ENCODE results near the gene RAB28.
"Not testable (repeated sequence)": the region's sequence is repeated elsewhere in the genome, so short reads cannot be mapped to it uniquely, and the experiment has no call there.

Gene RAB28

GRCh38 chr4:13389901-13390300, 94.2 kb downstream of the RAB28 start:
- not testable (repeated sequence) for DNase-seq (ENCODE audit: extremely low spot score, insufficient read length, low read depth); FAIRE-seq

- DNase-seq (ENCODE audit: extremely low spot score, insufficient read length, low read depth) (no peak), FAIRE-seq (peak; percentile 29)
These were observed 97.6 kb downstream of the RAB28 start for GRCh38 chr4:13386405-13387107.

GRCh38 chr4:13384055-13384454, 100.1 kb downstream of the RAB28 start:
- DNase-seq (ENCODE audit: extremely low spot score, insufficient read length, low read depth) (no peak), FAIRE-seq (no peak)

GRCh38 chr4:13378973-13379759, 105.0 kb downstream of the RAB28 start:
- FAIRE-seq (peak; percentile 21), DNase-seq (ENCODE audit: extremely low spot score, insufficient read length, low read depth) (no peak)

GRCh38 chr4:13371048-13371447, 113.1 kb downstream of the RAB28 start:
- FAIRE-seq (no peak), DNase-seq (ENCODE audit: extremely low spot score, insufficient read length, low read depth) (no peak)

GRCh38 chr4:13368217-13368616, 115.9 kb downstream of the RAB28 start:
- FAIRE-seq (no peak), DNase-seq (ENCODE audit: extremely low spot score, insufficient read length, low read depth) (no peak)

- FAIRE-seq, result no peak
These were observed 116.4 kb downstream of the RAB28 start for GRCh38 chr4:13367691-13368090.

GRCh38 chr4:13367244-13367643, 116.9 kb downstream of the RAB28 start:
- FAIRE-seq (no peak), DNase-seq (ENCODE audit: extremely low spot score, insufficient read length, low read depth) (no peak)

More at GRCh38 chr4:13367691-13368090, 116.4 kb downstream of the RAB28 start:
- no peak for DNase-seq (ENCODE audit: extremely low spot score, insufficient read length, low read depth)

- no peak for DNase-seq (ENCODE audit: extremely low spot score, insufficient read length, low read depth)
- no peak for FAIRE-seq
These were observed 118.9 kb downstream of the RAB28 start for GRCh38 chr4:13365195-13365594.

- FAIRE-seq (no peak), DNase-seq (ENCODE audit: extremely low spot score, insufficient read length, low read depth) (no peak)
These were observed 119.5 kb downstream of the RAB28 start for GRCh38 chr4:13364653-13365052.

- no peak for FAIRE-seq
- DNase-seq (ENCODE audit: extremely low spot score, insufficient read length, low read depth), result no peak
These were observed 120.0 kb downstream of the RAB28 start for GRCh38 chr4:13364172-13364571.

GRCh38 chr4:13359809-13360208, 124.3 kb downstream of the RAB28 start:
- FAIRE-seq (no peak), DNase-seq (ENCODE audit: extremely low spot score, insufficient read length, low read depth) (no peak)

GRCh38 chr4:13355111-13355880, 128.8 kb downstream of the RAB28 start:
- FAIRE-seq (no peak), DNase-seq (ENCODE audit: extremely low spot score, insufficient read length, low read depth) (no peak)

GRCh38 chr4:13349096-13349495, 135.0 kb downstream of the RAB28 start:
- FAIRE-seq (no peak), DNase-seq (ENCODE audit: extremely low spot score, insufficient read length, low read depth) (no peak)

- no peak for FAIRE-seq
- DNase-seq (ENCODE audit: extremely low spot score, insufficient read length, low read depth), result no peak
These were observed 135.9 kb downstream of the RAB28 start for GRCh38 chr4:13348216-13348615.

- DNase-seq (ENCODE audit: extremely low spot score, insufficient read length, low read depth) (no peak), FAIRE-seq (no peak)
These were observed 136.5 kb downstream of the RAB28 start for GRCh38 chr4:13347517-13348125.

- no peak for FAIRE-seq
- DNase-seq (ENCODE audit: extremely low spot score, insufficient read length, low read depth), result no peak
These were observed 139.9 kb downstream of the RAB28 start for GRCh38 chr4:13344216-13344615.

GRCh38 chr4:13340672-13341071, 143.5 kb downstream of the RAB28 start:
- DNase-seq (ENCODE audit: extremely low spot score, insufficient read length, low read depth) (no peak), FAIRE-seq (no peak)

- FAIRE-seq (no peak), DNase-seq (ENCODE audit: extremely low spot score, insufficient read length, low read depth) (no peak)
These were observed 152.3 kb downstream of the RAB28 start for GRCh38 chr4:13331827-13332226.

- FAIRE-seq (no peak), DNase-seq (ENCODE audit: extremely low spot score, insufficient read length, low read depth) (no peak)
These were observed 154.2 kb downstream of the RAB28 start for GRCh38 chr4:13329963-13330362.
